NOMO-1 treated with DMSO at 0.1 percent for 48 hours (cell line): ENCODE data around the gene ZMYND19.
"Not testable (repeated sequence)": the region's sequence is repeated elsewhere in the genome, so short reads cannot be mapped to it uniquely, and the experiment has no call there.

Experiments used
- DNase-seq: peaks from one replicate; lab custom pipeline; 2025; ENCODE audit not compliant: unreplicated experiment; lab: John Stamatoyannopoulos, UW

The ZMYND19 gene

DNA sequence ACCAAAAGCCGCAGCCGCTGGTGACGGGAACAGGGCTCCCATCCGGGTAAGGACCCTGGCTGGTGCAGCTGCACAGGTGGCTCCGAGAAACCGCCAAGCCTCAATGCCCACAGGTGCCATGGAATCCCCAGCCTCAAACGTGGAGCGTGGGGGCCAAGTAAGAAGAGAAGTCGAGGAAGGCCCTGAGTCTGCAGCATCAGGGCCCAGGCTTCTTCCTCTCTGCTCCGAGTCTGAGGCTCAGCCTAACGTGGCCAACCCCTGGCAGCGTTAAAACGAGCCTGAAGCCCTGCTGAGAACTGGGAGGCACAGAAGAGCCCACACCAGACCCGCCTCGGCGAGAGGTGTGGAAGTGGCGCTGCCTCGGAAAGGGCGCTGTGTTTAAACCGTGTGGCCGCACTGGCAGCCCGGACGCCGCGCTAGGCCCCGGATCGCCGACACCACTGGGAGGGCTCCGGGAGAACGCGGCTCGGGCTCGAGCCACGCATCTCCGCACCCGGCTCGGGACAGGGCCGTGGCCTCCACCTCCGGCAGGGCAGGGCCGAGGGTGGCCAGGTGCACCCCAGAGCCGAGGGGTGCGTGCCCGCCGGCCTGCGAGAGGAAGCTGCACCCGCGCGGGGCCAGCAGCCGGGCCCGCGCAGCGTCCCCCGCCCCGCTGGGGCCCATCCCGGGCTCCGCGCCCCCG is 730 bp downstream of the ZMYND19 start:
- DNase-seq: peak; percentile 16

DNA sequence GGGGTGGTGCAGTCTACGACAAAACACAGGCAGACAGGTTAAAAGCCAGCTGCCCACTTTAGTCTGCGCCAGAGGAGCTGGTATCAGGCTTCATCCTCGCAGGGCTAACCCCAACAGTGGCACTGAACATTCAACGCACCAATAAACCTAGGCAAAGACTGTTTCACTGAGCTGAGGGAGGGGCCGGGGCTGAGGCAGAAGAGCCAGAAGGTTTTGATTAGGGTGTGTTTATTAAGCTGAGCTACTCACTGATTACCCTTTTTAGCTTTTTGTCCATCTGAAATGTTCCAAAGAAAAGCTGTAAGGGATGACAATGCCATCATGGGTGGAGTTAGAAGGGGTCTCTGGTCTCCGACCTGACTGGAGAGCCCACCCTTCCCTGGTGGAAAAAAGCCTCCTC is 1.4 kb downstream of the ZMYND19 start:
- no peak for DNase-seq

DNA sequence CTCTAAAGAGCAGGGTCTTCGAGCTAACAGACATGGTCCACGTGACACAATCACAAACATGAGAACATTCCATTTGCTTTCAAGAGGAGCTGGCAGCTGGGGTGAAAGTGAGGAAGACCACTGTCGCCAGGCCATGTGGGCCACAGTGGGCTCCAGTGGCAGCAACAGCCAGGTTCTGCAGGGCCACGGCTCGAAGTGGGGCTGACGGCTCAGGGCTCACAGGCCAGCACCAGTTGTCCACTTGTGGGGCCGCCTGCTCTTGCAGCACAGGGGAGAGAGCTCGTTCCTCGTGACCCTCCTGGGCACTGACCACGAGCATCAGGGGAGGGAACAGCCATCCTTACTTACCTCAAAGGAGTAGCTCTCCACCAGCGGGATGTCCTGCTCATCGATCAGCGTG is 2.0 kb downstream of the ZMYND19 start:
- DNase-seq: no peak

DNA sequence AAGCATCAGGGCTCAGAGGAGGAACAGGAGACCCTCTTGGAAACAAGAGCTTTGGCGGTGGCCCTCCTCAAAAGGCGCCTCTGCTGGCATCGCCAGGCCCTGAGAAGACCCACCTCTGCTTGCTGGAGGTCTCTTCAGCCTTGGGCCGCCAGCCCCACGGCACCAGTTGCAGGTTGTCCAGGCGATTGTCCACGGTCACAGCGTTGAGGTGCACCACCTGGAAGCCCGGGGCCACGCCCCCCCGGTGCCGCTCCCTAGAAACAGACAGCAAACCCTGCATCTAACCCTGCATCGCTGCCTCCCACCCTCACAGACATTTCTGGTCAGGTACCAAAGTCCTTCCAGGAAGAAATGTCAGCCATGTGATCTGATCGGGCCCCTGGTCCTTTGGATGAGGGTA is 3.5 kb downstream of the ZMYND19 start:
- DNase-seq: no peak

DNA sequence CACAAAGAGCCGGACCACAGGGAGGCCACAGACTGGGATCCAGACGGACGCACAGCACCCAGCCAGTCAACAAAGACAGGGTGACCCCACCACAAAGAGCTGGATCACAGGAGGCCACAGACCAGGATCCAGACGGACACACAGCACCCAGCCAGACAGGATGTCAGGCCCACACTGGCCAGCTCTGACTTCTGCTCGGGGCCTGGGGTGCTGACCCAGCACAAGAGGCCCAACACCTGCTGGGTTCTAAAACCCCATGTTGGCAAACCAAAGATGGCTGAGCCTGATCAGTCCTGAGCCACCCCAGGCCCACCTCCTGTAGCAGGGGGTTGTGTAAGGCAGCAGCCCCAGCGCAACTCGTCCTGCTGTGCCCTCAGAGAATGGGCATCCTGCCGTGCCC is 6.4 kb downstream of the ZMYND19 start:
- DNase-seq: no peak

DNA sequence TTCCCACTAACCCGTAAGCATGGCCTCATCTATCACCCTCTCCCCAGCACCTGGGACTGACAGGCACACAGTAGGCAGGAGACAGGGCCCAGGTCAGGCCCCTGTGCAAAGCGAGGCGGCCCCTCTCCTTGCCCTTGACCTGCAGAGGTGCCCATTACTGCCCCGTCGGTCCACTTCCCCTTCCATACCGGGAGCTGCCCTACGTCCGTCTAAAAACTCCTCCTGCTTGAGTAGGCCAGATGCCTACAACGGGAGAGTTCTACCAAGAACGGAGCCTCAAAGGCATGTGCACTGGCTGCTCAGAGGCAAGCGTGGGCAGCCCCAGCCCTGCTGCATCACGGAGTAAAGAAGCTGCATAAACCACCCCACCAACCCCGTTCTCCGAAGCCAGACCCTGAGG is 7.0 kb downstream of the ZMYND19 start:
- no peak for DNase-seq

DNA sequence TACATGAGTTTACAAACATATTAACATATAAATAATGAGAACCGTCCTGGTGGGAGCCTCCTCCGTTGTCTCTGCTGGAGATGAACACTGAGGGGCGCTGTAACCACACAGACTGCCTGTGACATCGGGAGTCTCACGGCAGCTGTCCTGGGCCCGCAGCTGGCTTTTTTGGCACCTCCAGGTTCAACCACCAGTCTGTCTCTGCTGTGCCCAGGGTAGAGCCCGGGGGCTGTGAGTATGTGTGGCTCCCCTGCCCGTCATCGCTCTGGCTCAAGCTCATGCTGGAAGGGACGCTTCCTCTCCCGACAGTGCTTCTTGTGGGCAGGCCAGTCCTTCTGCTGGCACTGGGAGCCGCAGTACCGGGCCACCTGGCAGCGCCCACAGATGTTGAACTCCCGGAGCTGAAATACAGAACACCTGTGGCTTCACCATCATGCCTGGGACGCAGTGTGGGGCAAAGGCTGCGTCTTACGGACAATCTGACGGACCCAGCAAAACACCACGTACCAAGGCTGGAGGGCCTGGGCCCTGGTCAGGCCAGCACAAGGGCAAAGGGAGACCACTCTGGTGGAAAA is 7.9 kb downstream of the ZMYND19 start:
- DNase-seq: peak; percentile 44

DNA sequence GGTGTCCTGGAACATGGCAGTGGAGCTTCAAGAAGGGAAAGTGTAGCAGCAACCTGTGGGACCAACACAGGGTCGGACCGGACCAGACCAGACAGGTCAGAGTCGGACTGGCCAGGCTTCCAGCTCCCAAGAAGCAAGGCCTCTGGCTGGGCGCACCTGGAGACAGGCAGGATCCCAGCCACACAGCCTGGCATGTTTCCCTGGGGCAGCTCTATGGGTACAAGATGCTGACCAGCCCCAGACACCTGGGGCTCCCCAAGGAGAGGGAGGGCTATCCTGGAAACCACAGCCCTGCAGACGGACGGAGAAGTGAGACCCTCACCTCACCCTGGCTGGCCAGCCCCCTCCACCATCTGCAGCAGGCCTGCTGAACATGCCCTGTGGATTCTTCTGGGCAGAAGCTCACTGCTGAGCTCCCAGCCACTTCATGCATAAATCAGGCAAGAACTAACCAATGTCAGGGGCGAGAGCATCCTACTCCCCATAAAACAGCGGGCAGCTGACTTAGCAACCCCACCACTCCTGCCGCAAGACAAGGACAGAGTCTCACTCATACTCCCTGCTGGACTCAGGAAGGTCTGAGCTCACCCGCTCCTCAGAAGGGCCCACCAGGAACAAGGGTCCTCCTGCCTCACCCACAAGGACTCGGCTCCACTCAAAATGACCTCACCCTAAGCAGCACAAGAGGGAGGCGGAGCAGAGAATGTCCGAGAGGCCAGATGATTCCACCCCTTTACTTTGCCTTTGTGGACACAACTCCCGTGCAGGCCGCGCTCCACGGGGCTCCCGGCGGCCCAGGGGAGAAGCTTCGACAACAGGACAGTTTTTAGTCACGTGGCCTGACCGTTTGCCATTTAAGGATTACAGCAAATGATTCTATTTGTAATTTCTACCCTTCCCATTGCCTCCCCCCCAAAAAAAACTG is 8.7 kb downstream of the ZMYND19 start:
- no peak for DNase-seq

DNA sequence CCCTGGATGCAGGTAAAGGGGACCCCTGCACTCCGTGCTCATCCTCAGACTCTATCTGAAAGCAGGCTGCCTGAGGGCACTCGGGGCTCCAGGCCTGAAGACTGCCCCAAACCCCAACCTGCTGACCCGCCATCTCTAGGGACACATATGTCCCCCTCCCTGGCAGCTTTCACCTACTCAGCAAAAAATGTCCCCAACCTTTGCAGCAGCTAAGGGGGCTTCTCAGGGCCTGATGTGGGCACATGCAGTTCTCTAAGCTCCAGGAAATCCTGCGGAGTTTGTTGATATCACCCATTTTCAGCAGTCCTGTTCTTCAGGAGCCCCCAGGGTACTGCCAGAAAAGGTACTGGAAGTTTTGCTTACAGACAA is 9.4 kb downstream of the ZMYND19 start:
- no peak for DNase-seq

DNA sequence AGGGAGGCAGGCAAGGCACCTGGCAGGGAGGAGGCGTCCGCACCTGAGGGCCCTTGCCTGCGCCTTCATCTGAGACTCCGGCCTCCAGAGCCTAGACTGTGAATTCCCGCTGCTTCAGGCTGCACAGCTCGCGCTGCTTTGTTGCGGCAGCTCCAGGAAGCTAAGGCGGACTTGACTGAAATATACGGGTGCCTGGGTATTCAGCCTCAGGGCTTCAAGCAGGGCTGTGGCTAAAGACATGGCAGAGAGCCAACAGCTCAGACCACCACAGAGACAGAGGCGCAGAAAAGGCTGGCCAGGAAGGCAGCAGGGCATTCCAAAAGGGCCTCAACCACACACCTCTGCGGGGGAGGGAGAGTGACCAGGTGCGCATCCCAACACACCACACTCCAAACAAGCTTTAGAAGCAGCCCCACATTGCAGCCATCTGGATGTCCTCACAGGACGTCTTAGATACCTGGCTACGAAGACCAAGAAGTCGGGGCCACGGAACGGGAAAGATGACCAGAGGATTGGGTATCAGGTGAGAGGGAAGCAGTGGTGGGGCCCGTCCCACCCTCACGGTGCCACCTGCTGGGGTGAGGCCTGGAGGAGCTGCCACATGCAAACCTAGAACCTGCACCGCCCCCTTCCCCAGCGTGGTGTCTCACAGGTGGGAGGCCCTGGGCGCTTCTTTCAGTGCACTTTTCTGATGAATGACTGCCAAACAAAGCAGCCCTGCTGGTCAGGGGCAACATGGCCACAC is 9.9 kb downstream of the ZMYND19 start:
- no peak for DNase-seq

DNA sequence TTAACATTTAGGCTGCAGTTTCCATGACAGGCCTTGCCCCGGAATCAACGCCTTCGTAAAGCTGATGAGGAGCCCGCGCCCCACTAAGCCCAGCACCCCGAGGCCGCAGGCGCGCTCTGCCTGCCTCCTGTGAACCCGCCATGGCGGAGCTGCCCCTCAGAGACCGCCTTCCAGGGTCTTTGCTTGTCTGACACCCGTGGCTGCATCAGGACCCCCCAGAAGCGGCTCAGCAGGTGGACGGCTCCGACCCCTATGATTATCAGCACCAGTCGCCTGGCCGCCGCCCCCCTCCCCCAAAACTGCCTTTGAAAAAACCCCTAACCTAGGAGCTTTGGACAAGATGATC is 11.1 kb downstream of the ZMYND19 start:
- no peak for DNase-seq

DNA sequence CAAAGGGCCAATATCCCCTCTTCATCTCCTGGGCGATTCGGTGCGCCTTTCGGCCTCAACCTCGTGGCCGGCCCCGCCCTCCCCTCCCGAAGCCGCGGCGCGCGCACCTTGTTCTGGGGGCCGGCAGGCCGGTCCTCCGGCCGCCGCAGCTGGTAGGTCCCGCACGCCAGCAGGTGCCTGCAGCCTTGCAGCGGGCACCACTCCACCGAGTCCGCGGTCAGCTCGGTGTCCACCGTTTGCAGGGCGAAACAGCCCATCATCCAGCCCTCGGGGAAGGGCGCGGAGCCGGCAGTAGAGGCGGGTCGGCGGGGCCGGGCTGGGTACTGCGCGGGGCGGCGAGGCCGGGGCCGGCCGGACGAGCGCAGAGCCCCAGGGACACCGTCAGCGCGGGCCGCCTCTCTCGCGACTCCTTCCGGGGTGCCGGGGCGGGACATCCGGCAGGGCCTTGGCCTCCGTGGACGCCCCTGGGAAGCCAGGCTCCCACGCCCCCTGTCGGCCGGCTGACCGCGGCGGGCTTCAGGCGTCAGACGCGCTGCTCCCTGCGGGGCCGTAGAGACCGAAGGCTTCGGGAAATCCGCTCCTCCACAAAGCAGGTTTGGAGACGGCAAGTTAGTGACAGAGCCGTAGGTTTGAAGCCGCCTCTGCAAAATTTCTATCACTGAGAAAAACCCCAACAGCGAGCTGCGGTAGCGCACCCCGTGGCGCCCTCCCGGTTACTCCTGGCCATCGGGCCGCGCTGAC is 11.6 kb downstream of the ZMYND19 start, which contains the start of gene DPH7:
Gene DPH7, minus strand, starts transcription at position 408 of the 741 bp plus-strand sequence. Its CDS starts 148 bp downstream, at position 260.
- peak; percentile 88 for DNase-seq

DNA sequence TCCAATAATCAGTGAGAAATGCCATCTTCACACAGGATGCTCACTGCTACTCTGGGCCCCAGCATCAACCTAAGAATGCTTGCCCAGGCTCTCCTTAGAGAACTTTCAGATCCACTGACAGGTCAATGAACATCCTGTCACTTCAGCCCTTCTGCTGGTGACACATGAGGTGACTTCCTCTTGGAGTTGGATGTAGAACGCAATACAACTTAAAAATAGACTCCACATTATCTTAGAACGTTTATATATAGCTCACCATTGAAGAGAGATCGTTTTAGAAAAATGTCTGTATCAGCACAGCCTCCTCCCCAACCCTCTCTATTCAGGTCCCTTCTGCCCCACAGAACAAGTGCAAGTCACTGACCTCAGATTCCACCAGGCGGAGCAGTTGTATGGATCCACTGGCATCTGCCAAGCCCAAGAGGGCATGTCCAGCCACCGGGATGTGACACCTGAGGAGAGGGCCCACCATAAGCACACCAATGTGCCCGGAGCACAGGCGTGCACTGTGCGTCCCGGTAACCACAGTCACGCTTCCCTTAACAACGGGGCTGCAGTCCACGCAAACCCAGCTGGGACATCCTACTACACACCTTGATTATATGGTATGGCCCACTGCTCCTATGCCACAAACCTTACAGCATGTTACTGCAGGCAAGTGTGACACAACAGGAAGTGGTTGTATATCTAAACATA is 14.4 kb downstream of the ZMYND19 start:
- peak; percentile 70 for DNase-seq

DNA sequence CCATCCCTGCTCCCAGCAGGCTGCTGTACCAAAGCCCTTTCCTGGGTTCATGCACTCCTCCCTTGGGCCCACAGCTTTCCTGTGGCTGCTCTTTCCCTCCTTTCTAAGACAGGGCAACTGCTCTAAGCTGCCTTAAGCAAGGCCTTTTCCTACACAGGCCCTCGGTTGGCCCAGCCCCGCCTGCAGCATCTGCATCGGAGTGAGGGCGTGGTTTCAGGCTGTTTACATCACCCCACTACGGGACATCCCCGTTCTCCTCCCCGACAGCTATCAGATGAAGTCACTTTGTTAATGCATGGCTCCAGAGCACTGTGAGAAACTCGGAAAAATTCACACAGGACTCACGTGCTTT is 15.0 kb downstream of the ZMYND19 start:
- peak; percentile 45 for DNase-seq

DNA sequence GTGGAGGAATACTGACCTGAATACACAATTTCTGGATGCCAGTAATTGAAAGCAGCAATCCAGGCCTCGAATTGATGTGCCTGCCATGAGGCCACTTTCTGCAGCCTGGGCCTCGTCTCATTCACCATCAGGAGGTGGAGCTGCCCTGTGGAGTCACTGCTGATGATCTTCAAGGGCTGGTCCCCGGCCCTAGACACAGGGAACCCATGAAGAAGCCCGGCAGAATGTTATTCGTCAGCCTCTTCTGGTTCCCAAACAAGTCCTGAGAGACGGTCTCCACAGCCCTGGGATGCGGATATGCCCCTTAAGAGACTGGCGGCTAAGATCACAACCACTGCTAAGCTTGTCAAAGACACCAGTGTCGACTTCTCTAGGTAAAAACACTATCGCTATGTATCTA is 16.1 kb downstream of the ZMYND19 start:
- no peak for DNase-seq

DNA sequence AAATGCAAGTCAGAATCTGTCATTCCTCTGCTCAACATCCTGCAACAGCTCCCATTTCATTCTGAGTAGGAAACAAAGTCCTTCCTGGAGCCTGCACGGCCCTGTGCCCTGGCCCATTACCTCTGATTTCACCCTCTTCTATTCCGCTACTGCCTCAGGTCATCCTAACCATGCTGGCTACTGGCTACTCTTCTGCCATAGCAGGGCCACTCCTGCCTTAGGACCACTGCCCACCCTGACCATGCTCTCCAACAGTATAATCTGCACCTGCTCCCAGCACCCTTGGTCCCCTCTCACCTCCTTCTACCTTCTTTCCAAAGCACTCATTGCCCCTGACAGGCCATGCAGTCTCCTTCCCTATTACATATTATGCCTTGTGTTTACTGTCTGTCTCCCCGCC is 19.7 kb downstream of the ZMYND19 start:
- no peak for DNase-seq

DNA sequence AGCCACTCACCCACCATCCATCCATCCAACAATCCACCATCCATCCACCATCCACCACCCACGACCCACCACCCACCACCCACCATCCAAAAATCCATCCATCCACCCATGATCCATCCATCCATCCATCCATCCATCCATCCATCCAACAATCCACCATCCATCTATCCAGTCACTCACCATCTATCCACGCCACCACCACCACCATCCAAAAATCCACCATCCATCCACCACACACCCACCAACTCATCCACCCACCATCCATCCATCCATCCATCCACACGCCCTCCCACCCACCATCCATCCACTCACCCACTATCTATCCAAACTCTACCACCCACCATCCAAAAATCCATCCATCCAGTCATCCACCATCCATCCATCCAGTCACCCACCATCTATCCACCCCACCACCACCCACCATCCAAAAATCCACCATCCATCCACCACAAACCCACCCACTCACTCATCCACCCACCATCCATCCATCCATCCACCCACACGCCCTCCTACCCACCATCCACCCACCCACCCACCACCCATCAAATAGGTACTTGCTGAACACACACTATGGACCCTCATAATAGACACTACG is 20.6 kb downstream of the ZMYND19 start:
- DNase-seq: no peak

DNA sequence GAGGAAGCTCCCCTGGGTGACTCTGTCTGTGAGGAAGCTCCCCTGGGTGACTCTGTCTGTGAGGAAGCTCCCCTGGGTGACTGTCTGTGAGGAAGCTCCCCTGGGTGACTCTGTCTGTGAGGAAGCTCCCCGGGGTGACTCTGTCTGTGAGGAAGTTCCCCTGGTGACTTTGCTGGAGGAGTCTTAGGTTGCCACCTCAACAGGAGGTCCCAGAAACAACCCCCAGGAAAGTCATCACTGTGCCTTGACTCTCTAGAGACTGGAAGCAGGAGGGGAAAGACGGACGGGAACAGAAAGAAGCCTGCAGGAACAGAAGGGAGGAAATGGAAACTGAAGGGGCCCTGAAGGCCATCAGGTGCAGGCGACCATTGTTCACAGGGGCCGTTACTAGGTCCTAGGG is 21.9 kb downstream of the ZMYND19 start:
- not testable (repeated sequence) for DNase-seq

DNA sequence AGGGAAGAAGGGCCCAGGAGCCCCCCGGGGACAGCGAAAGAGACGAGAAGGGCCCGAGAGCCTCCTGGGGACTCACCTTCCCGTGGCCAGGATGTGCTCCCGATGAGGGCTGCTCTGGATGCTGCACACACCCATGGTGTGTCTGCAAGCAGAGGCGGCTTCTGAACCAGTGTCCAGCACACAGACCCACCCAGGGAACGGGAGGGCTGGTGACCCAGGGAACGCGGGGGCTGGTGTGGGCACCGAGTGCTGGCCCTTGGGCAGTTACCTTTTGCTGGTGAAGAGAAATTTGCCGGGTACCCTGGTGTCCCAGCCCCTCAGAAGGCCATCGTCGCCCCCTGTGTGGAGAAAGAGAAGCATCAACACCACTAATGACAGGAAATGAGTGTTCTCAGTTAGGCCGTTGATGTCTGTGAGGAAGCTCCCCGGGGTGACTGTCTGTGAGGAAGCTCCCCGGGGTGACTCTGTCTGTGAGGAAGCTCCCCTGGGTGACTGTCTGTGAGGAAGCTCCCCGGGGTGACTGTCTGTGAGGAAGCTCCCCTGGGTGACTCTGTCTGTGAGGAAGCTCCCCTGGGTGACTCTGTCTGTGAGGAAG is 25.4 kb downstream of the ZMYND19 start:
- peak; percentile 12 for DNase-seq
